Measurements from ENCODE around the gene KRT13. TPM values are rescaled to one million over a fixed set of nuclear protein-coding genes. Genes with fewer than 3 reads are reported as not detected.

The KRT13 gene
- total RNA-seq, 2 experiments from 2014 or later = not detected

GRCh38 chr17:41484920-41485904 lies 20.2 kb downstream of the KRT13 start:
- POLR2A ChIA-PET = no interaction called here
- Mint-ChIP-seq H3K4me1 (ENCODE audit: low read depth) (peaks cover 3% of the 10 kb centered on the region), H3K27me3 (no peaks in the 10 kb centered on the region), H3K9me3 (no peaks in the 10 kb centered on the region), H3K27ac (no peak overlapping the region), H3K4me3 (no peak overlapping the region), H3K36me3 (no peaks in the 10 kb centered on the region)
- intact Hi-C loops (cut with micrococcal nuclease) = no loop called here
- CTCF ChIA-PET = interaction anchor here (1.1 to 7.9 kb wide), 3 partner anchors 12 to 178 kb away, joined by 4 to 41 read pairs (median 5); no protein-coding TSS in a partner anchor
- no peak for DNase-seq

- no peak overlapping the region for H3K27ac Mint-ChIP-seq
- intact Hi-C loops (cut with micrococcal nuclease) = no loop called here
These were observed 21.2 kb downstream of the KRT13 start for GRCh38 chr17:41483991-41484826.

GRCh38 chr17:41483531-41483930 lies 21.9 kb downstream of the KRT13 start:
- no peaks in the 10 kb centered on the region for H3K9me3 Mint-ChIP-seq
- no peaks in the 10 kb centered on the region for H3K27me3 Mint-ChIP-seq
- H3K4me3 Mint-ChIP-seq = no peak overlapping the region
- H3K4me1 Mint-ChIP-seq (ENCODE audit: low read depth) = no peaks in the 10 kb centered on the region
- ChIA-PET POLR2A (no interaction called here), CTCF (interaction anchor here (7.9 kb wide), 1 partner anchor 66 kb away, joined by 41 read pairs; no protein-coding TSS in a partner anchor)
- intact Hi-C loops (cut with micrococcal nuclease) = no loop called here
- no peaks in the 10 kb centered on the region for H3K36me3 Mint-ChIP-seq
- H3K27ac Mint-ChIP-seq = no peak overlapping the region
- DNase-seq = no peak

More at GRCh38 chr17:41483991-41484826, 21.2 kb downstream of the KRT13 start:
- H3K4me3 Mint-ChIP-seq = no peak overlapping the region
- no peaks in the 10 kb centered on the region for H3K36me3 Mint-ChIP-seq
- no peaks in the 10 kb centered on the region for H3K27me3 Mint-ChIP-seq
- no peaks in the 10 kb centered on the region for H3K9me3 Mint-ChIP-seq
- H3K4me1 Mint-ChIP-seq (ENCODE audit: low read depth) = no peaks in the 10 kb centered on the region
- DNase-seq = no peak
- ChIA-PET POLR2A (no interaction called here), CTCF (interaction anchor here (1.1 to 7.9 kb wide), 3 partner anchors 13 to 179 kb away, joined by 4 to 41 read pairs (median 5); no protein-coding TSS in a partner anchor)

DNA sequence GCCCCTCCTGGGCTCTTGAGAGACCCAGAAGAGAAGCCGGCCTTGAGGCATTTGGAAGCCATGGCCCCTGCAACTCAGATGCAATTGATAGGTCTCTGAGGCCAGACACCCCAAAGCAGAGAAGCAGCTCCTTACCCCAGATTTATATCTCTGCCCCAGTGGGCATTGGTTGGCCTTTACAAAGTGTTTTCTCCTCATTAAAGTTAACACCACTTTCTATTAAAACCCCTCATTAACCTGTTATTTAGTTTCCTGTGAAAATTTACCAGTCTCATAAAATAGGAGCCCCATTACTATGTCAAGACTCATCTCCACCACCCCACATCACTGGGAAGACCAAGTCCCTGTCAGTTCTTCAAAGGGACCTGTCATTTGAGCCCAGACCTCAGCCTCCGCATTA lies 24.4 kb downstream of the KRT13 start, which contains the start of gene KRT35:
Gene KRT35 (minus strand): TSS at position 116 of the 400 bp plus-strand sequence. CDS start 54 bp downstream, at position 62.
- Mint-ChIP-seq H3K9me3 (no peaks in the 10 kb centered on the region), H3K4me3 (no peak within 1 kb of the TSS), H3K27me3 (no peaks in the 10 kb centered on the region), H3K36me3 (no peaks in the 10 kb centered on the region), H3K4me1 (ENCODE audit: low read depth) (no peaks in the 10 kb centered on the region), H3K27ac (no peak within 1 kb of the TSS)
- POLR2A ChIA-PET = no interaction called here
- intact Hi-C loops (cut with micrococcal nuclease) = no loop called here
- DNase-seq = no peak
- CTCF ChIA-PET = interaction anchor here (1.3 to 1.8 kb wide), 2 partner anchors 69 to 571 kb away, joined by 3 to 6 read pairs; no protein-coding TSS in a partner anchor

DNA sequence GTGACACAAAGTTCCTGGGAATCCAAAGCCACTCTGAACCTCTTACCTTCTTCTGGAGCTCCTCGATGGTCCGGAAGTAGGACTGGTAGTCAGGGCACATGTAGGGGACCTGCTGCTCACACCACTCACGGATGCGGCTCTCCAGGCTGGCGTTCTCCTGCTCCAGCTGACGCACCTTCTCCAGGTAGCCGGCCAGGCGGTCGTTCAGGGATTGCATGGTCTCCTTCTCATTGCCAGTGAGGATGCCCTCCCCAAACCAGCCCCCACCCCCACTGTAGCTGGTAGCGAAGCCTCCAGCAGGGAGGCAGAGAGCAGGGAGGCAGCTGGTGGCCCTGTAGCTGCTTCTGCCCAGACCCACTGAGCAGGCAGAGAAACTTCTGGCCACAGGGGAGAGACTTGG lies 24.8 kb downstream of the KRT13 start:
- Mint-ChIP-seq H3K27ac (no peak overlapping the region), H3K9me3 (no peaks in the 10 kb centered on the region), H3K36me3 (no peaks in the 10 kb centered on the region), H3K27me3 (no peaks in the 10 kb centered on the region), H3K4me3 (no peak overlapping the region), H3K4me1 (ENCODE audit: low read depth) (no peaks in the 10 kb centered on the region)
- CTCF ChIA-PET = interaction anchor here (1.3 to 1.8 kb wide), 2 partner anchors 69 to 571 kb away, joined by 3 to 6 read pairs; no protein-coding TSS in a partner anchor
- no peak for DNase-seq
- intact Hi-C loops (cut with micrococcal nuclease) = no loop called here
- POLR2A ChIA-PET = no interaction called here

DNA sequence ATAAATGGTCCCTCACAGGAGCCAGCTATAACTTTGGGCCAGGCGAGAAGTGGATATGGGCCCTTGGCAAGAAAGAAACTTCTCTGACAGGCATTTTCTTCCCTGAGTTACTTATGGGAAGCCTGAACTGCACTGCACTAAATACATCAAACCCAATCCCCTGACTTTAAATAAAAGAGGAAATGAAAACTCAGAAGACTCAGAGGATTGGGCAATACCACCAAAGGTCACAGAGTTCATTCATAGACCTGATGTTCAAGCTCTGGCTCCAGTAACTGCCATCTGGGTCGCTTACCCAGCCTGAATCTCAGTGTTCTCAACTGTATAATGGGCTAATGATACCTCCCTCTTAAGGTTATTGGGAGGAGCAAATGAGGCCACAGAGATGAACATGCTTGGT lies 25.3 kb downstream of the KRT13 start:
- Mint-ChIP-seq H3K4me3 (no peak overlapping the region), H3K27me3 (no peaks in the 10 kb centered on the region), H3K4me1 (ENCODE audit: low read depth) (no peaks in the 10 kb centered on the region), H3K36me3 (no peaks in the 10 kb centered on the region), H3K27ac (no peak overlapping the region), H3K9me3 (no peaks in the 10 kb centered on the region)
- intact Hi-C loops (cut with micrococcal nuclease) = no loop called here
- ChIA-PET CTCF (interaction anchor here (1.3 to 1.8 kb wide), 3 partner anchors 69 to 570 kb away, joined by 3 to 6 read pairs (median 4); no protein-coding TSS in a partner anchor), POLR2A (no interaction called here)
- DNase-seq = no peak

- DNase-seq = no peak
- Mint-ChIP-seq H3K27me3 (no peaks in the 10 kb centered on the region), H3K36me3 (no peaks in the 10 kb centered on the region), H3K9me3 (peaks cover 2% of the 10 kb centered on the region), H3K4me3 (no peak overlapping the region), H3K27ac (no peak overlapping the region), H3K4me1 (ENCODE audit: low read depth) (no peaks in the 10 kb centered on the region)
- intact Hi-C loops (cut with micrococcal nuclease) = no loop called here
- ChIA-PET CTCF (interaction anchor here (1.0 kb wide), 1 partner anchor 9 kb away, joined by 4 read pairs; no protein-coding TSS in a partner anchor), POLR2A (interaction anchor here (0.8 kb wide), 1 partner anchor 20 kb away, joined by 3 read pairs; no protein-coding TSS in a partner anchor)
These were observed 27.2 kb downstream of the KRT13 start for GRCh38 chr17:41478237-41478636.

DNA sequence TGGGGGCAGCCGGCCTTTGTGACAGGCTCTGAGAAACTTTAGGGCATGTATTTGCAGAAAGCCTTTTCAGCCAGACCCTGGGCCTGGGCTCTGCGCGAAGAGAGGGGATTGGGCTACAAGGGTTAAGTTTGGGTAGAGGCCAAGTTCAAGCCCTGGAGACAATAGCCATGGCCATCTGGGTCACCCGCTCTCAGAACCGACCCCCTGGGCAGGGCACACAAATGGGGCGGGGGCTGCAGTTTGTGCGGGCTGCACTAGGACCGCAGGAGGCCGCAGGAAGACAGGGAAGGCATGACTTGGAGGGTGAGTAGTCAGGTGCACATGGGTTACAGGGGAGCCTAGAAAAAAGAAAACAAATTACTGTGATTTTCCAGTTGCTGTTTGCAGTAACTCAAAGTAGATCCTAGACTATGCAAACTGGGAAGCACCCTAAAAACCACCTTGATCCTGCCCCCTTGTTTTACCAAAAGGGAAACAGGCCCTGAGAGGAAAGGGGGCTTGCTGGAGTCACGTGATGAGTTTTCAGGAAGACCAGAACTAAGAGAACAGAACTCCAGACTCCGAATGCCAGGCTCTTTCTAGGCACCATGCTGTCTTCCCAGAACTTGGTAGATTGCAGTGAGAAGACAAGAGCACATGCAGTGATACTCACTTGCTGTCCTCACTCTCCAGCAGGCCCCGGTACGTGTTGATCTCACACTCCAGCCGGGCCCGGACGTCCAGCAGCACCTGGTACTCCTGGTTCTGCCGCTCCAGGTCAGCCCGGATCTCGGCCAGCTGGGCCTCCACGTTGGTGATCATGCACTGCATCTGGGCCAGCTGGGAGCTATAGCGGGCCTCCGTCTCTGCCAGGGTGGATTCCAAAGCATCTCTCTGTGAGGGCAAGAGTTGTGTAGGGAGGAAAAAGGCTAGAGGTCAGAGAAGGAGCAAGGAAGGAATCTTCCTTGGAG lies 28.3 kb downstream of the KRT13 start:
- H3K27me3 Mint-ChIP-seq = no peaks in the 10 kb centered on the region
- no peak overlapping the region for H3K27ac Mint-ChIP-seq
- H3K9me3 Mint-ChIP-seq = peaks cover 2% of the 10 kb centered on the region
- intact Hi-C loops (cut with micrococcal nuclease) = no loop called here
- no peak overlapping the region for H3K4me3 Mint-ChIP-seq
- H3K36me3 Mint-ChIP-seq = no peaks in the 10 kb centered on the region
- H3K4me1 Mint-ChIP-seq (ENCODE audit: low read depth) = no peaks in the 10 kb centered on the region
- ChIA-PET CTCF (interaction anchor here (0.6 kb wide), 1 partner anchor 18 kb away, joined by 3 read pairs; no protein-coding TSS in a partner anchor), POLR2A (interaction anchor here (0.8 kb wide), 1 partner anchor 21 kb away, joined by 3 read pairs; no protein-coding TSS in a partner anchor)
- no peak for DNase-seq

- no peaks in the 10 kb centered on the region for H3K36me3 Mint-ChIP-seq
- POLR2A ChIA-PET = no interaction called here
- H3K27me3 Mint-ChIP-seq = no peaks in the 10 kb centered on the region
- no peaks in the 10 kb centered on the region for H3K4me1 Mint-ChIP-seq (ENCODE audit: low read depth)
- CTCF ChIA-PET = interaction anchor here (0.7 to 1.0 kb wide), 2 partner anchors 153 to 174 kb away, joined by 3 read pairs; no protein-coding TSS in a partner anchor
- intact Hi-C loops (cut with micrococcal nuclease) = no loop called here
- no peak for DNase-seq
- no peak overlapping the region for H3K27ac Mint-ChIP-seq
- H3K4me3 Mint-ChIP-seq = no peak overlapping the region
- peaks cover 6% of the 10 kb centered on the region for H3K9me3 Mint-ChIP-seq
These were observed 30.0 kb downstream of the KRT13 start for GRCh38 chr17:41475421-41475820.

GRCh38 chr17:41474863-41475262 lies 30.5 kb downstream of the KRT13 start:
- peaks cover 6% of the 10 kb centered on the region for H3K9me3 Mint-ChIP-seq
- DNase-seq = no peak
- no peak overlapping the region for H3K4me3 Mint-ChIP-seq
- intact Hi-C loops (cut with micrococcal nuclease) = no loop called here
- H3K27me3 Mint-ChIP-seq = no peaks in the 10 kb centered on the region
- H3K27ac Mint-ChIP-seq = no peak overlapping the region
- no peaks in the 10 kb centered on the region for H3K36me3 Mint-ChIP-seq
- ChIA-PET POLR2A (no interaction called here), CTCF (interaction anchor here (0.7 to 1.0 kb wide), 2 partner anchors 152 to 174 kb away, joined by 3 read pairs; no protein-coding TSS in a partner anchor)
- H3K4me1 Mint-ChIP-seq (ENCODE audit: low read depth) = no peaks in the 10 kb centered on the region

- POLR2A ChIA-PET = no interaction called here
- Mint-ChIP-seq H3K4me3 (no peak overlapping the region), H3K4me1 (ENCODE audit: low read depth) (no peaks in the 10 kb centered on the region), H3K36me3 (no peaks in the 10 kb centered on the region), H3K27ac (no peak overlapping the region), H3K27me3 (no peaks in the 10 kb centered on the region), H3K9me3 (peaks cover 10% of the 10 kb centered on the region)
- CTCF ChIA-PET = no interaction called here
- no peak for DNase-seq
- intact Hi-C loops (cut with micrococcal nuclease) = no loop called here
These were observed 37.1 kb downstream of the KRT13 start for GRCh38 chr17:41468346-41468745.

Measured in activated CD4-positive, alpha-beta memory T cell treated with anti-CD3 and anti-CD28 coated beads for 36 hours (primary cell).